ENCODE measurements around the gene PHAF1. TPM values are rescaled to one million over a fixed set of nuclear protein-coding genes. Genes with fewer than 3 reads are reported as not detected.

PHAF1 gene
- total RNA-seq, 1 experiment from 2014 or later: 19.2 TPM

DNA sequence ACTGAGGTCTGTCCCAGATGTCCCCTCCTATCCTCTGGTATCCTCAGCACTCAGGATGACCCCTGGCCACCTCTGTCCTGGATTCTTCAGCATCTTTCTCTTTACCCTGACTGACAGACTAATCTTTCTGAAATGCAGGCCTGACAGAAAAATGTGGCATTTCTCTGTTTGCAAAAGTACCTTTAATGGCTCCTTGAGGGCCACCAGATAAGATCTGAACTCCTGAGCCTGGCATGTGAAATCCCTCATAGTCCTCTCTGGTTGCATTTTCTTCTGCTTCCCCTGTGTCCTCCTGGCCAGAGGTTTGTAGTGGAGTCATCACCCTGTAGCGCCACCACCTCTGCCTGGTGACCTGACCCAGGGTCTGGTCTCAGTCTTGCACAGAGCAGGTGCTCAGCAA lies 87.1 kb downstream of the PHAF1 start (continued):
- TF ChIP-seq, protein P1, sequence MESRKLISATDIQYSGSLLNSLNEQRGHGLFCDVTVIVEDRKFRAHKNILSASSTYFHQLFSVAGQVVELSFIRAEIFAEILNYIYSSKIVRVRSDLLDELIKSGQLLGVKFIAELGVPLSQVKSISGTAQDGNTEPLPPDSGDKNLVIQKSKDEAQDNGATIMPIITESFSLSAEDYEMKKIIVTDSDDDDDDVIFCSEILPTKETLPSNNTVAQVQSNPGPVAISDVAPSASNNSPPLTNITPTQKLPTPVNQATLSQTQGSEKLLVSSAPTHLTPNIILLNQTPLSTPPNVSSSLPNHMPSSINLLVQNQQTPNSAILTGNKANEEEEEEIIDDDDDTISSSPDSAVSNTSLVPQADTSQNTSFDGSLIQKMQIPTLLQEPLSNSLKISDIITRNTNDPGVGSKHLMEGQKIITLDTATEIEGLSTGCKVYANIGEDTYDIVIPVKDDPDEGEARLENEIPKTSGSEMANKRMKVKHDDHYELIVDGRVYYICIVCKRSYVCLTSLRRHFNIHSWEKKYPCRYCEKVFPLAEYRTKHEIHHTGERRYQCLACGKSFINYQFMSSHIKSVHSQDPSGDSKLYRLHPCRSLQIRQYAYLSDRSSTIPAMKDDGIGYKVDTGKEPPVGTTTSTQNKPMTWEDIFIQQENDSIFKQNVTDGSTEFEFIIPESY (IDR thresholded peaks at IDR 0.05; ENCODE audit: extremely low read depth, insufficient replicate concordance, low read length): no peak
- no peak for TF ChIP-seq POLR2AphosphoS5 (IDR thresholded peaks at IDR 0.05; ENCODE audit: low read depth, low read length)
- no peak for TF ChIP-seq ATF3 (IDR thresholded peaks at IDR 0.05)
- no peak for TF ChIP-seq ZNF274 (IDR thresholded peaks at IDR 0.05; ENCODE audit: low read depth, low read length)
- no peak for TF ChIP-seq ELF1 (IDR thresholded peaks at IDR 0.05; ENCODE audit: borderline replicate concordance, low read depth)
- no peak for TF ChIP-seq ZFX (IDR thresholded peaks at IDR 0.05)
- no peak for TF ChIP-seq YY1 (IDR thresholded peaks at IDR 0.05; ENCODE audit: extremely low read depth, insufficient replicate concordance, low read depth, low read length)
- no peak for TF ChIP-seq CTCF (IDR thresholded peaks at IDR 0.05 in 2 of 3, conservative IDR thresholded peaks at IDR 0.05 in 1 of 3; ENCODE audit: borderline replicate concordance in 1 of 3, insufficient read depth in 1 of 3, low read depth in 2 of 3, low read length in 2 of 3)
- TF ChIP-seq SRF (IDR thresholded peaks at IDR 0.05; ENCODE audit: low read depth): no peak
- no peak for TF ChIP-seq SIN3A (IDR thresholded peaks at IDR 0.05; ENCODE audit: low read depth)
